Adipocyte (in vitro differentiated cells): ENCODE measurements around the gene BAZ1A.

Experiments used
- DNase-seq: peaks from one replicate; pipeline ENCODE4 v3.0.0-alpha.2; 2015; ENCODE audit warnings: low read depth
- H3K27me3 ChIP-seq: replicated peaks from 2 replicates; pipeline ENCODE4 v1.7.0; 2013; ENCODE audit warnings: mild to moderate bottlenecking, low read length, moderate library complexity; ENCODE audit not compliant: control insufficient read depth, insufficient read depth
- H3K36me3 ChIP-seq: 2 replicates; pipeline ENCODE4 v1.7.0; 2013; ENCODE audit warnings: low read length, mild to moderate bottlenecking, moderate library complexity; ENCODE audit not compliant: control insufficient read depth, insufficient read depth, severe bottlenecking
- H3K4me1 ChIP-seq: 2 replicates; pipeline ENCODE4 v1.7.0; 2013; ENCODE audit warnings: mild to moderate bottlenecking, low read length, moderate library complexity; ENCODE audit not compliant: control insufficient read depth, insufficient read depth
- H3K4me3 ChIP-seq: 2 replicates; pipeline ENCODE4 v1.7.0; 2013; ENCODE audit warnings: mild to moderate bottlenecking, low read length, moderate library complexity
- H3K9ac ChIP-seq: 2 replicates; pipeline ENCODE4 v1.7.0; 2013; ENCODE audit warnings: mild to moderate bottlenecking, low read length, moderate library complexity
- H3K9me3 ChIP-seq: 2 replicates; pipeline ENCODE4 v1.7.0; 2013; ENCODE audit warnings: mild to moderate bottlenecking, low read length, moderate library complexity; ENCODE audit not compliant: control insufficient read depth

The BAZ1A gene

DNA sequence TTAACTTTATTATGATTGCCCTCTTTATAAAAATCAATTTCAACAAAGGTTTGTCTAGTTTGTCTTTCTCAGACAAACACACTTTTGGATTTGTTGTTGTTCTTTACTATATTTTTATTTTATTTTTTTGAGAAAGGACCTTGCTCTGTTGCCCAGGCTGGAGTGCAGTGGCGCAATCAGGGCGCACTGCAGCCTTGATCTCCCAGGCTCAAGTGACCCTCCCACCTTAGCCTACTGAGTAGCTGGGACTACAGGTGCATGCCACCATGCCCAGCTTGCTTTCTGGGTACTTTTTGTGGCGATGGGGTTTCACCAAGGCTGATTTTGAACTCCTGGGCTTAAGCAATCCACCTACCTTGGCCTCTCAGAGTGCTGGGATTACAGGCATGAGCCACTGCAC lies 96.4 kb downstream of the BAZ1A start:
- no peak overlapping the region for H3K9ac ChIP-seq
- no peak for DNase-seq
- no peaks in the 10 kb centered on the region for H3K27me3 ChIP-seq
- no peak overlapping the region for H3K4me3 ChIP-seq
- H3K36me3 ChIP-seq: peaks cover 68% of the 10 kb centered on the region
- no peaks in the 10 kb centered on the region for H3K4me1 ChIP-seq
- no peaks in the 10 kb centered on the region for H3K9me3 ChIP-seq

- Histone ChIP-seq H3K9ac (no peak overlapping the region), H3K4me1 (no peaks in the 10 kb centered on the region), H3K4me3 (no peak overlapping the region), H3K36me3 (peaks cover 66% of the 10 kb centered on the region), H3K9me3 (no peaks in the 10 kb centered on the region), H3K27me3 (no peaks in the 10 kb centered on the region)
- DNase-seq: no peak
These were observed 98.5 kb downstream of the BAZ1A start for GRCh38 chr14:34776611-34777010.

- Histone ChIP-seq H3K27me3 (no peaks in the 10 kb centered on the region), H3K4me3 (no peak overlapping the region), H3K9ac (no peak overlapping the region), H3K9me3 (no peaks in the 10 kb centered on the region), H3K4me1 (no peaks in the 10 kb centered on the region), H3K36me3 (peaks cover 71% of the 10 kb centered on the region)
- DNase-seq: no peak
These were observed 99.2 kb downstream of the BAZ1A start for GRCh38 chr14:34775922-34776321.

DNA sequence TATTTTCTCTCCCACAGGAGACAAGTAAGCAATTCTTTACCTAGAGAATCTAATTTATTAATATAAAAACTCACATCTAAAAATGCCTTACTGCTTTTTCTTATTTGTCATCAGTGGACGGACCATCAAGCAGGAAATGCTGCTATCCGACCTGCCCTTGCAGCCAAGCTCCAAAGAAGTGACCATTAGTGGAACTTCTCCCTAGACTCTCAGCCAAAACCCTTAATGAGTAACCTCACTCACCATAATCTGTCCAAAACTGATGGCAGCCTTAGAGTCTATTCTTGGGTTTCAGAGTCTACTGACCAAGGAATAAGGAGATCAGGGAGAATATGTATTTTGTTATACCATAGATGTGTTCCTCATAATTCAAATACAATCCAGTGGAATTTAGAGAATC lies 99.8 kb downstream of the BAZ1A start:
- DNase-seq: no peak
- H3K36me3 ChIP-seq: peaks cover 69% of the 10 kb centered on the region
- no peaks in the 10 kb centered on the region for H3K9me3 ChIP-seq
- H3K9ac ChIP-seq: no peak overlapping the region
- H3K27me3 ChIP-seq: no peaks in the 10 kb centered on the region
- H3K4me3 ChIP-seq: no peak overlapping the region
- no peaks in the 10 kb centered on the region for H3K4me1 ChIP-seq

DNA sequence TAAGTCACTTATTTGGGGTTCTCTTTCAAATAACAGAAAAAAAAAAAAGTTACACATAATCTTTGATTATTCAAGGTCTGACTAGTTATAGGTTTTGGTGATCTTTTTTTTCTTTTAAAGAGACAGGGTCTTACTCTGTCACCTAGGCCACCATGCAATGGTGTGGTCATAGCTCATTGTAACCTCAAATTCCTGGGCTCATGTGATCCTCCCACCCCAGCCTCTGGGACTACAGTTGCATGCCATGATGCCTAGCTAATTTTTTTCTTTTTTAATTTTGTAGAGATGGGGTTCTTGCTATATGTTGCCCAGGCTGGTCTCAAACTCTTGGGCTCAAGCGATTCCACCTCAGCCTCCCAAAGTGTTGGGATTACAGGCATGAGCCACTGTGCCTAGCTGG lies 104.3 kb downstream of the BAZ1A start:
- Histone ChIP-seq H3K9me3 (no peaks in the 10 kb centered on the region), H3K36me3 (peaks cover 51% of the 10 kb centered on the region), H3K27me3 (no peaks in the 10 kb centered on the region), H3K9ac (no peak overlapping the region), H3K4me3 (no peak overlapping the region), H3K4me1 (peaks cover 22% of the 10 kb centered on the region)
- no peak for DNase-seq

GRCh38 chr14:34766606-34767005 lies 108.6 kb downstream of the BAZ1A start:
- peak overlapping the region; percentile 5 for H3K4me3 ChIP-seq
- DNase-seq: peak; percentile 84
- no peaks in the 10 kb centered on the region for H3K27me3 ChIP-seq
- no peak overlapping the region for H3K9ac ChIP-seq
- H3K36me3 ChIP-seq: peaks cover 47% of the 10 kb centered on the region
- peaks cover 22% of the 10 kb centered on the region for H3K4me1 ChIP-seq
- no peaks in the 10 kb centered on the region for H3K9me3 ChIP-seq

GRCh38 chr14:34766060-34766459 lies 109.1 kb downstream of the BAZ1A start:
- DNase-seq: no peak
- peaks cover 47% of the 10 kb centered on the region for H3K36me3 ChIP-seq
- no peak overlapping the region for H3K4me3 ChIP-seq
- H3K9ac ChIP-seq: no peak overlapping the region
- H3K9me3 ChIP-seq: no peaks in the 10 kb centered on the region
- H3K27me3 ChIP-seq: no peaks in the 10 kb centered on the region
- peaks cover 22% of the 10 kb centered on the region for H3K4me1 ChIP-seq

GRCh38 chr14:34755215-34755614 lies 119.9 kb downstream of the BAZ1A start:
- H3K9ac ChIP-seq: no peak overlapping the region
- H3K9me3 ChIP-seq: no peaks in the 10 kb centered on the region
- peaks cover 49% of the 10 kb centered on the region for H3K36me3 ChIP-seq
- peaks cover 10% of the 10 kb centered on the region for H3K4me1 ChIP-seq
- H3K27me3 ChIP-seq: no peaks in the 10 kb centered on the region
- no peak for DNase-seq
- no peak overlapping the region for H3K4me3 ChIP-seq

- no peak overlapping the region for H3K9ac ChIP-seq
- no peak overlapping the region for H3K4me3 ChIP-seq
- no peaks in the 10 kb centered on the region for H3K27me3 ChIP-seq
- H3K4me1 ChIP-seq: peaks cover 11% of the 10 kb centered on the region
- H3K36me3 ChIP-seq: peaks cover 45% of the 10 kb centered on the region
- no peak for DNase-seq
- no peaks in the 10 kb centered on the region for H3K9me3 ChIP-seq
These were observed 120.5 kb downstream of the BAZ1A start for GRCh38 chr14:34754687-34755086.

DNA sequence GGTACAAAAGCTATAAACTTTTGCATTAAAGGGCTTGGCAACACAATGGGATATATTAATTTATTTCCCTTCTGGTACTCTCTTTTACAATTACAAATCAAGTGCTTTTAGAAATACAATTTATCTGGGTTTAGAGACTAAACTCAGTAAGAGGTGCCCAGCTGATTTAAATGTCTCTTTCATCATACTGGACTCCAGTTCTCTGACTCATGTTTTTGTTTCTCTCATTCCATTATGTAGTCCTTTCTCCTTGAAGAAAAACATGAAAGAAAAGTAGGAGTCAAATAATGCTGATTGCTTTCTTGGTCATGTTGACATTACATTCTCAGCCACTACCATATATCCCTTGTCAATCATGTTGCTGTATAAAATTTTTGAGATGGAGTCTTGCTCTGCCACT lies 124.5 kb downstream of the BAZ1A start:
- peak overlapping the region; percentile 0 for H3K9ac ChIP-seq
- H3K4me1 ChIP-seq: peaks cover 11% of the 10 kb centered on the region
- no peaks in the 10 kb centered on the region for H3K27me3 ChIP-seq
- H3K9me3 ChIP-seq: no peaks in the 10 kb centered on the region
- H3K4me3 ChIP-seq: peak overlapping the region; percentile 24
- peaks cover 28% of the 10 kb centered on the region for H3K36me3 ChIP-seq
- peak; percentile 78 for DNase-seq

- Histone ChIP-seq H3K4me1 (peaks cover 11% of the 10 kb centered on the region), H3K9ac (peak overlapping the region; percentile 0), H3K36me3 (peaks cover 24% of the 10 kb centered on the region), H3K9me3 (no peaks in the 10 kb centered on the region), H3K4me3 (peak overlapping the region; percentile 24), H3K27me3 (no peaks in the 10 kb centered on the region)
- DNase-seq: no peak
These were observed 124.9 kb downstream of the BAZ1A start for GRCh38 chr14:34750233-34750632.

DNA sequence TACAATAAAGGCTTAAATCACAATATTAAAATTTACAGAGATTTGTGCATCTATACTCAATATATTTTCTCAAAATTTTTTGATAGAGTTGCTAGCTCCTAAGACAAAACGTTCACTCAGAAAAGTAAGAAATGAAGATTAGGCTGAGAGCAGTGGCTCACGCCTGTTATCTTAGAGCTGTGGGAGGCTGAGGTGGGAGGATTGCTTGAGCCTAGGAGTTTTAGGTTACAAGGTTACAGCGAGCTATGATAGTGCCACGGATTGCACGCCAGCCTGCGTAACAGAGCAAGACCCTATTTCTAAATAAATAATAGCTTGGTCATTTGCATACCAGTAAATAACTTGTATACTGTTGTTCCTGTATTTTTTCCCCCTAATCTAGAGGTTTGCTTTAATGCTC lies 125.8 kb downstream of the BAZ1A start:
- Histone ChIP-seq H3K27me3 (no peaks in the 10 kb centered on the region), H3K4me3 (no peak overlapping the region), H3K36me3 (peaks cover 16% of the 10 kb centered on the region), H3K9me3 (no peaks in the 10 kb centered on the region), H3K9ac (no peak overlapping the region), H3K4me1 (peaks cover 14% of the 10 kb centered on the region)
- DNase-seq: no peak
